SK-N-SH treated with all-trans-retinoic acid at 6 μM for 48 hours (cell line): ENCODE data around the gene OR4D2.

ENCODE experiments used
- BACH2 ChIP-seq: fragments of 250-450 bp; sonication (Bioruptor Pico); IDR thresholded peaks from 2 replicates; pipeline ENCODE4 v1.9.0; 2021; ENCODE audit warnings: mild to moderate bottlenecking, borderline replicate concordance
- CSDC2 ChIP-seq: fragments of 250-450 bp; sonication (Bioruptor Pico); IDR thresholded peaks from 2 replicates; pipeline ENCODE4 v1.5.0; 2020; ENCODE audit warnings: mild to moderate bottlenecking, moderate library complexity
- ESRRG ChIP-seq: fragments of 250-450 bp; sonication (Bioruptor Pico); IDR thresholded peaks from 2 replicates; pipeline ENCODE4 v1.6.1; 2021; ENCODE audit warnings: mild to moderate bottlenecking
- ISL1 ChIP-seq: fragments of 250-450 bp; sonication (Bioruptor Pico); IDR thresholded peaks from 2 replicates; pipeline ENCODE4 v2.1.2; 2022; ENCODE audit warnings: mild to moderate bottlenecking, moderate library complexity
- PATZ1 ChIP-seq: fragments of 250-450 bp; sonication (Bioruptor Pico); IDR thresholded peaks from 2 replicates; pipeline ENCODE4 v1.8.0; 2020; ENCODE audit warnings: mild to moderate bottlenecking, moderate library complexity, borderline replicate concordance
- RARB ChIP-seq: fragments of 250-450 bp; sonication (Bioruptor Pico); IDR thresholded peaks from 2 replicates; pipeline ENCODE4 v1.8.0; 2021; ENCODE audit warnings: mild to moderate bottlenecking, moderate library complexity
- TSHZ2 ChIP-seq: fragments of 250-450 bp; sonication (Bioruptor Pico); IDR thresholded peaks from 2 replicates; pipeline ENCODE4 v1.5.0; 2020; ENCODE audit warnings: mild to moderate bottlenecking, moderate library complexity
- ZC3H10 ChIP-seq: fragments of 250-450 bp; sonication (Bioruptor Pico); IDR thresholded peaks from 2 replicates; pipeline ENCODE4 v1.5.1; 2021; ENCODE audit warnings: mild to moderate bottlenecking, moderate library complexity
- ZNF70 ChIP-seq: fragments of 450-650 bp; formaldehyde crosslinking; IDR thresholded peaks from 2 replicates; pipeline ENCODE4 v1.5.0; 2020; ENCODE audit warnings: mild to moderate bottlenecking, moderate library complexity

- TF ChIP-seq ISL1 (no peak), RARB (CRISPR knock-in tag) (no peak), TSHZ2 (CRISPR knock-in tag) (no peak), PATZ1 (CRISPR knock-in tag) (no peak), ZNF70 (CRISPR knock-in tag) (no peak), ESRRG (CRISPR knock-in tag) (no peak), ZC3H10 (CRISPR knock-in tag) (no peak), BACH2 (CRISPR knock-in tag) (no peak), CSDC2 (CRISPR knock-in tag) (no peak)
Measured at GRCh38 chr17:58176200-58176599, 9.4 kb downstream of the OR4D2 start.
